Measurements from ENCODE around the gene OSBPL7. TPM values are rescaled to one million over a fixed set of nuclear protein-coding genes. Genes with fewer than 3 reads are reported as not detected.

OSBPL7 gene
- total RNA-seq, 2 donors from 2014 or later: 58.9 to 87.0 TPM

DNA sequence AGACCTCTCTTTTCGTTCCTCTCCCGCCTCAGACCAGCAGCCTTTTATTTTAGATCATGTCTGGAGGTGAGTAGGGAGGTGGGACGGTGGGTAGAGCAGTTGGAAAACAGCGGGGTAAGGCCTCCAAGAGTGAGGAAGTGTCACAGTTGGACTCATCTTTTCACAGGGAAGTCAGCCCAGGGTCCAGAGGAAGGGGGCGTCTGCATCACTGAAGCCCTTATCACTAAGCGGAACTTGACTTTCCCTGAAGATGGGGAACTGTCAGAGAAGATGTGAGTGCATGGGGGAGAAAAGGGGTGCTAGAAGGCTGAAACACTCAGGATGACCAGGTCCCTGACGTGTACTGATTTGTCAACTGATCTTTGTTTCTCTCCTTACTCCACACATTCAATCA is 10.3 kb upstream of the OSBPL7 start:
- intact Hi-C loops (cut with DNase I, micrococcal nuclease): no loop called here
- no peak for DNase-seq
- ATAC-seq: peak; percentile 5

DNA sequence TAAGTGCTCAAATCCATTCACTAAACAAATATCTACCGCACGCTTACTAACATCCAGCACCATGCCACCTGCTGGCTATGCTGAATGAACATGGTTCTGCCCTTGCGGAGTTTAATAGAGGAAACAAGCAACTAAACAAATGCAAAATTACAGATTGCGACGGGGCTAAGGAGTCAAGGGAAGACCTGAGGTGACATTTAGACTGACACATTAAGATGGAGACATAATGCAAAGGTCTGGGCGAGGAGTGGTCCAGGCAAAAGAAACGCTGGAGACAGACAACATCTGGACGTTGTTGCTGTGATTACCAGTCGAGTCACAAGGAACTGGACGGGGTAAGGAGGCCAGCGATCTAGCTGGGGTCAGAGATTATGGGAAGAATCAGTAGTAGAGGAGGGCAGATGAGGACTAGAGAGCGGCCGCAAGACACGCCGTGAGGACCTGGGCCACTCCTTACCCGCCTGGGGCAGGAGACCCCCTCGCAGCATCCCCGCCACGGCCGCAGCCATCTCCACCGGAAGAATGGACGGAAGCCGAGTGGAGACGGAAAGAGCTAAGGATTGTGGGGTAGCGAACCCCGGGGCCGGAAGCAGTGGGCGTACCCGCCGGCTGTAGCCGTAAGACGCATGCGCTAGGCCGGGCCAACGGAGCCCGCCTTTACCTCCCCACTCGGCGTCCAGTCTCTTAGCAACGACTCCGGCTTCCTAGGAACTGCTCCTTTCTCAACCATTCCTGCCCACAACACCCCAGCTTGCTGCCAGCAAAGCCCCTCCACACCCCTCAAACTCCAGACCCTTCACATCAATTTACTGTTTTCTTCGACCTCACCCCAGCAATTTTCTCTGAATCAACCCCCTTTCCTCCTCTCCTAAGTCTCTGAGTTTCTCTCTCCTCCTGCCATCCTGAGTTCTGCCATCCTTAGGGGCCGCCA is 9.7 kb upstream of the OSBPL7 start, which contains the start of the genes LRRC46 and MRPL10:
Gene LRRC46, plus strand, starts transcription at position 668 of the 931 bp plus-strand sequence. CDS start 320 bp downstream, outside the sequence.
Gene MRPL10, minus strand, starts transcription at position 539 of the 931 bp plus-strand sequence. Its CDS starts 30 bp downstream, at position 509.
- intact Hi-C loops (cut with DNase I, micrococcal nuclease): no loop called here
- ATAC-seq: peak; percentile 95

DNA sequence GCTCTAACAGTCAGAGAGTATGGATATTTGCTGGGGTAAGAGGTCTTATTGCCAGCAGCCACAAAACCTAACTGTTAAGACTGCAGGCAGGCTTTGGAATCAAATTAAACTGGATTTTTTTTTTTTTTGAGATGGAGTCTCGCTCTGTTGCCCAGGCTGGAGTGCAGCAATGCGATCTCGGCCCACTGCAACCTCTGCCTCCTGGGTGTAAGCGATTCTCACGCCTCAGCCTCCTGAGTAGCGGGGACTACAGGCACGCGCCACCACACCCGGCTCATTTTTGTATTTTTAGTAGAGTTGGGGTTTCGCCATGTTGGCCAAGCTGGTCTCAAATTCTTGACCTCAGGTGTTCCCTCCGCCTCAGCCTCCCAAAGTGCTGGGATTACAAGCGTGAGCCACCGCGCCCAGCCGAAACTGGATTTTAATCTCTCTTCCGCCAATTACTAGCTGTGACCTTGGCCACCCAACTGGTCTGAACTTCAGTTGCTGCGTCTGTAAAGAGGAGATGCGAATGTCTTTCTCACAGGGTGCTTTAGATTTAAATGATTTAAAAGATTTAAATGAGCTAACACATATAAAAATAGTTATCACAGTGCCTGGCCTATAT is 8.9 kb upstream of the OSBPL7 start:
- intact Hi-C loops (cut with DNase I, micrococcal nuclease): no loop called here

More for the DNA sequence above, 9.7 kb upstream of the OSBPL7 start, which contains the start of the genes LRRC46 and MRPL10:
- DNase-seq: peak; percentile 93 to 95

DNA sequence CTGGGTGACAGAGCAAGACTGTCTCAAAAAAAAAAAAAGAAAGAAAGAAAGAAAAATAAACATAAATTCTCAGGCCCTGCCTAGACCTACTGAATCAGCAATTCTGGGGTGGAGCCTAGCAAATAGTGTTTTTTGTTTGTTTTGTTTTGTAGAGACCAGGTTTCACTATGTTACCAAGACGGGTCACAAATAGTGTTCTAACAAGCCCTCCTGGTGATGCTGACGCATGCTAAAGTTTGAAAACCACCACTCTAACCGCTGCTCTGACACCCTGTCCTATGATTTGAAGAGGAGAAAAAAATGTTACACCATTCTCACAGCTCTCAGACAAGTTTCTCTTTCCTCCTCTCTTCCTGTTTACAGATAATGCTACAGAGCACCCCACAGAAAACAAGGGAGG is 8.3 kb upstream of the OSBPL7 start:
- ATAC-seq (no peak), DNase-seq (no peak)
- intact Hi-C loops (cut with DNase I, micrococcal nuclease): no loop called here

More for the DNA sequence above, 8.9 kb upstream of the OSBPL7 start:
- ATAC-seq (peak; percentile 23), DNase-seq (no peak)

DNA sequence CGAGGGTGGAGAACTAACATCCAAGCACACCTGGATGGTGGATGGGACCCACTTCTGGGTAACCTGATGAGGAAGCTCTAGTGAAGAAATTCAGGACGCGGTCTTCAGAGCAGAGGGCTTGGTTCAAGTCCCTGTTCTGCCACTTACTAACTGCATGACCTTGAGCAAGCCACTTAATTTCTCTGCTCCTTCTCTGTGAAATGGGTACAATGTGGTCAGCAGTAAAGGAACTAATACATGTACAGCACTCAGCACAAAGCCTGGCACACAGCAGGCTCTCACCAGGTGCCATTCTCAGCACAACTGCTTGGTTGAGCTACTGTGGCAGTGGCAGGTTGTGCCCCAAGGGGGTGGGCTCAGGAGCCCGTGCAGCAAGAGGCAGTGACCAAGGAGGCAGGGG is 1.9 kb upstream of the OSBPL7 start:
- ATAC-seq: no peak
- intact Hi-C loops (cut with DNase I, micrococcal nuclease): no loop called here
- DNase-seq: no peak

DNA sequence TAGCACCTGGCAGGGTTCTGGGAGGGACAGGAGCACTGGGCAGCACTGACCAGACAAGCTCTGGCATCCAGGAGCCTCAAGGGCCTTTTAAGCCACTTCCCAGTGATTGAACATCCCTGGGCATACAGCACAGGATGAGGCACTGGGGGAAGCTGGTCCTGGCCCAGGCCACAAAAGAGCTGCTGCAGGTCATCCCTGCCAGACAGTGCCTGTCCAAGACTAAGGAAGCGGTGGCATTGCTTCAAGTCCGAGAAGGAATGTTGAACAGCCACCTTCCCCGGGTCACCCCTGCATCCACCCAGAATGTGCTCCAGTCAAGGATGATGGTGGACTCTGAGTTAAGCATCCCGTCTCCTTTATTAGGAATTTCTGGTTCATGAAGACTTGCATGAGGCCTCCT is 1.2 kb upstream of the OSBPL7 start:
- intact Hi-C loops (cut with DNase I, micrococcal nuclease): no loop called here
- DNase-seq: no peak
- ATAC-seq: no peak

DNA sequence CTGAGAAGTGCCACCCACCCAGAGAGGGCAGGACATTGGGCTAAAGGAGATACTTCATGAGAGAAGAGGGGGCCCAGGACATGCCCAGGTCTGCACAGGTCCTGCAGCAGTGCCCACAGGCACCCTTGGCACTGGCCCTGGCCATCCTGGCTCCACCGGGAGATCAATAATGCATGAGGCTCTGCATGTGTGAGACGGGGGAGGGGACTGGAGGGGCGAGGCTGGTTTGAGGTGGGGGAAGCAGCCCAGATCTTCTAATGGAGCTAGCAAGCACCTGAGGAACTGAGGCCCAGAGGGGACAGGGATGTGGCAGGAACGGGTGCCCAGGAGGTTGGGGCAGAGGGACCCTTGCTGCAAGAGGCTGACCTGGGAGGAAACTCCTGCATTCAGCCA is 567 bp downstream of the OSBPL7 start:
- ATAC-seq (peak; percentile 24), DNase-seq (no peak)
- intact Hi-C loops (cut with DNase I, micrococcal nuclease): no loop called here

DNA sequence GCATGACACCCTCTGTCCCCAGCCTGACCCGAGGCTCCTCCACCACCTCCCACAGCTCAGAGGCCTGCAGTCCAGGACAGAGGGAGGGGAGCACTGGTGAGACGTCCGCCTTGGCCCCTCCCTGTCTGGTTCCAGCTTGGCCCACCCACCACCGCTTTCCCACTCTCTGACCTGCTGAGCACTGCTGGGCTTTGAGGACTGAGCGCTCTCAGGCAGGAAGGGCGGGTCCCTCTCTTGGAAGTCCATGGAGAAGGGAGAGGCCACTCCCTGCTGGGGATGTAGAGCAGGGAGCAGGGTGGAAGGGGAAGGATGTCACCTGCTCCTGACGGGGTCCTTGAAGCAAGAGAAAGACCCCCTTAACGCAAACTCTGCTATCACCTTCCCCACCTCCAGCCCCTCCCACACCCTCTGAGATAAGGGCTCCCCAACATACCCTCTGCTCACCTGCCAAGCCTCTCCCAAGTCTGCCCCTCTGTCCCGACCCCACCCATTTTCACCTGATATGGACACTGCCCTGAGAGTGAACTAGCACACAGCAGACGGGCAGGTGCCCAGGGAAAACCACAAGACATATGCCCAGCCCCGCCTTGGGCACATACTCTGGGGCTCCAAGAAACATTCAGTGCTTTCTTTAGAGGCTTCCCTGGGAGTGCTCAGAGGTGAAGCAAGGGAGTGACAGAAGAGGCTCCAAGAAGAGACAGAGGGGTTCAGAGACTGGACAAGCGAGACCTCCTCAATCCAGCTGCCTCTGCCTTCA is 1.4 kb downstream of the OSBPL7 start:
- DNase-seq (peak; percentile 74 to 88), ATAC-seq (peak; percentile 77)
- intact Hi-C loops (cut with DNase I, micrococcal nuclease): no loop called here

DNA sequence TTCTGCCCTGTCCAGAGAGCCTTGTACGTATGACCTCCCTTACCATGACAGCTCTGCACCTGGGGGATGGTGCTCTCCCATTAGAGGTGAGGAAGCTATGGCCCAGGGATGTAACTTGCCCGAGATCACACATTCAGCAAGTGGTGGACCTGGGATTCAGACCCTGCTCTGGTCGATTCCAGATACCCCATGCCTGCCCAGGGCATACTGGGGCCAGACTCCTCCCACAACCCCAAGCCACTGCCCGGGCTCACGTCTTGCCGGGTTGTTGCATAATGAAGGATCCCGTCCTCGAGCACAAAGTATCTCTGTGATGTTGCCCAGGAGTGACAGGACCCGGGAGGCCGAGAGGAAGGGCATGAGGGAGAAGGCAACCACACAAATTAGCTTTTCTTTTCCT is 2.1 kb downstream of the OSBPL7 start:
- intact Hi-C loops (cut with DNase I, micrococcal nuclease): no loop called here
- peak in 1 of 2 donors; percentile 23 for DNase-seq
- no peak for ATAC-seq

DNA sequence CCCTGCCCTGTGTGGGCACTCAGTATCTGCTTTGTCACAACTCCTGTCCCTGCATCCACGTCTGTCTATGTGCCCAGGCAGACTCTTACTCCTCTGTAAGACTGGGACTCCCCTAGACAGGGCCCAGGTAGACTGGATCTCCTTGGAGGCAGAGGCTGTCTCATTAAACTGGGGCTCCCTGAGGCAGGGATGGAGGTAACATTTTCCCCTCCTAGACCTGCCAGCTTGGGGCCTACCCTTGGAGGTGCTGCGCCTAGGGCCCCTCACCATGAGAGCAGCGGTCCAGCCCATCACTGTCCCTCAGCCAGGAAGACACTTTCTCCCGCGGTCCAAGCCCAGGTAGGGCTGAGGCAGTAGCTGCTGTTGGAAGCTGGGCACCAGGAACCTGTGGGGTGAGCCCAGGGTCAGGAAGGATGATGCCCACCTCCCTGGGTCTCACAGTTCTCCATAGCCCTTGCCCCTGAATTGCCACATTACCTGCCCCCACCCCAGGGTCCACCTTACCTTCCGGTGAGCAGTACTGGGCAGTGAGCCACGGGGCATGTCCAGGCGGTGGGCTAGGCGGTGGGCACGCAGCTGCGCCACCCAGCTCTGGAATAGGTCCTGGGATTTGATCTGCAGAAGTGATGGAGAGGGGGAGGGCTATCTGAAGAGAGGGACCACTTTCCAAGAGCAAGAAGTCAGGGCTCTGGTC is 3.4 kb downstream of the OSBPL7 start:
- intact Hi-C loops (cut with DNase I, micrococcal nuclease): no loop called here
- ATAC-seq: no peak
- DNase-seq: peak in 1 of 2 donors; percentile 23

DNA sequence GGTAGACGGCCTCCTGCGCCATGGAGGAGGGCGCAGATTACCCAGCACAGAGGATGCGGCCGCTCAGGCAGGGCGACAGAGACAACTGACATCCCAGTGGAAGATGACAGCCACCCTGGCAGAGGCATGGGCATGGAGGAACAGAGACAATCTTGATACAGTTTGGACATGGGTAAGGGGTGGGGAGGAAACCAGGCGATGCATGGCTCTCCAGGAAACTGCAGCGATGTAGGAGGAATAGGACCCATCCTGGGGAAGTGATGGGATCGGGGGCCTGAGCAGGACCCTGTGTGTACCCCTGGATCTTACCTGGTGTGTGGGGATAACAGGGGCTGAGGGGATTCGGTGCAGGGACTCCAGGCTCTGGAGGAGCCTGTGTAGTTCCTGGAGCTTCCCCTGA is 4.6 kb downstream of the OSBPL7 start:
- intact Hi-C loops (cut with DNase I, micrococcal nuclease): no loop called here
- no peak for DNase-seq
- no peak for ATAC-seq

DNA sequence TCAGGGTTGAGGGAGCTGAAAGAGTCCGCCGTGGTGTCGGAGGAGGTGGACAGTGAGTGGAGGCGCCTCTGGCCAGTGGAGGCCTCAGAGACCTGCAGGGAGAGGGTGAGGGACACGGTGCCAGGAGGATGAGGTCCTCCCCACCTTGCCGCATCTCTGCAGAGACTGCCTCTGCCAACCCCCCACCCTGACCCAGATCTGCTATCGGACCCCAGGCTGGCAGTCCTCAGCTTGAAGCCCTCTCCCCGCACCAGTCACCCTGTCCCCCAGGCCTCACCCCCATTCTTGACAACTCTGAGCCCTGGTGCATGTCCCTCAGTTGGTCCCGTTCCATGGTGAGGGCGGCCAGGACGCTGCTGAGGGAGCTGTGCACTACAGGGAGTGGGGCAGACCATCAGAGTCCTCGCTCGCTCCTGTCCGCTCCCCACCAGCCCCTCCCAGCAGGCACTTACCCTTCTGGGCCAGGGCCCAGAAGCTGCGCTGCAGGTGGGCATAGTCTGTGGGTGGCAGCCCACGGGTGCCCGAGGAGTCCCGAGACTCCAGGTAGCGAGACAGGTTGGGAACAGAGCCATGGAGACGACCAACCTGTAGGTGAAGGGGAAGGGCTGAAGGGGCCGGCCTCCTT is 5.4 kb downstream of the OSBPL7 start:
- intact Hi-C loops (cut with DNase I, micrococcal nuclease): no loop called here
- DNase-seq (no peak), ATAC-seq (no peak)

DNA sequence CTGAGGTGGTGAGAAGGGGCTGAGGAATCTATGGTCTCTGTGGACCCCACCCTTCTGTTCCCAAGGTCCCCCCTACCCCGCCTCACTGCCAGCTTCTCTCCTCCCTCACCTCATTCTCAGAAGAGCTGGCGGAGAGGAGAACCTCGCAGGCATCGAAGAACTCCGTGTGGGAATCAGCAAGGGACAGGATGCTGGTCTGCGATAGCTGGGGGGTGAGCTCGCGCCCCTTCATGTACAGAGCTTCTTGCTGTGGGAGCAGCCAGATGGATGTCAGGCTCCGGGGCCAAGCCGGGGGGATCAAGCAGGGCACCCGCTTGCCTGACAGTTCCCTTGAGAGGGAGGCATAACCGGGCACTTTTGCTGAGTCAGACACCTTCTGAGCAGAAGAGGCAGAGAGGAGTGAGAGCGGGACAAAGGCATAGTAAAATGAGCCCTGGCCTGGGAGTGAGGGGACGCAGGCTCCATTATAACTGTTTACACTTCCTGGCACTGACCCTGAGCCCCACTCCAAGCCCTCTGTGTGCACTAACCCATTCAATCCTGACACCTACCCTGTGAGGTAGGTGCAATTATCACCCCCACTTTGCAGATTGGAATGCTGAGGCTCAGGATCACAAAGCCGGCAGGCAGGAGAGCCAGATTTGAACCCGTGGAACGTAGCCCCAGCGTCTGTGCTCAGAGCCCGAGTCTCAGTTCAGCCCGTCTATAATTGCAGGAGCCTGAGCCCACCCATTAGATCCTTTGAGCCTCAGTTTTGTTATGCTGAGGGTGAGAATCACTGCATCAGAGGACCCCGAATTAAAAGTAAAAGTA is 6.3 kb downstream of the OSBPL7 start:
- ATAC-seq (no peak), DNase-seq (no peak)
- intact Hi-C loops (cut with DNase I, micrococcal nuclease): no loop called here

DNA sequence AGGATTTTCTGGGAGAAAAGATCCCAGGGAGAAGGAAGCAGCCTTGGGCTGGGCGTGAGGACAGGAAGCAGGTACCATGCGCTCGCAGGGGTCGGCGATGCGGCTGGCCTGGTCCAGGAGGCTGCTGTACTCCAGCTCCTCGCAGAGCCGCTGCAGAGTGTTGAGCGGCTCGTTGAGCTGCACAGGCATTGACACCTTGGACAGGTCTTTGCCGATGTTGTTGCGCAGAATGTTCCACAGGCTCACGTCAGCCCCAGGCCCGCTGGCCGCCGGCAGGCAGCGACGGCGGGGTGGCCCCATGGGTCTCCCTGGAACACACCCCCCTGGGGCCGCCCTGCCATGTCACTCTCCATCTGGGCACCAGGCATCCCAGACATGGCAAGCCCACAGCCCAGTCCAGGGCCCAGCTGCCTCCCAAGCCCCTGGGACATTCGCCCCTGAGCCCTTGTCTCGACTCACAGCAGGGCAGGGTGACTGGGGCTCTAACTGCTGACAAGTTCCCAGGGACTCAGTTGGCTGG is 8.0 kb downstream of the OSBPL7 start:
- ATAC-seq (no peak), DNase-seq (no peak)
- intact Hi-C loops (cut with DNase I, micrococcal nuclease): no loop called here

DNA sequence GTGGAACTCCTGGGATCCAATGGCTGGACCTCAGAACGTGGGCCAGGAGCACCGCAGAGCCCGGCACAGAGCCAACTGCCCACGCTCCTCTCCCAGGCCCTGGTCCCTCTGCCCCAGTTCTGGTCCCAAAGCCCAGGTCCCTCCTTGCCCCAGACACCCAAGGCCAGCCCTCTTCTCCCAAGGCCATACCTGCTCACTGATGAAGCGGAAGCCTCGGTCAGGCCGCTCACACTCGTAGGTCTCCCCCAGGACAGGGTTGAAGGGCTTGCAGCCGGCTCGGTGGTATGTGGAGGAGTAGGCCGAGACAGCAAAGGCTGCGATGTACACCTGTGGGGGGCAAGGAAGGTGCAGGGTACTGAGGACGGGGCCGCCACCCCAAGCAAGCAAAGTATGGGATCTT is 8.5 kb downstream of the OSBPL7 start:
- intact Hi-C loops (cut with DNase I, micrococcal nuclease): no loop called here
- ATAC-seq: no peak
- no peak for DNase-seq

DNA sequence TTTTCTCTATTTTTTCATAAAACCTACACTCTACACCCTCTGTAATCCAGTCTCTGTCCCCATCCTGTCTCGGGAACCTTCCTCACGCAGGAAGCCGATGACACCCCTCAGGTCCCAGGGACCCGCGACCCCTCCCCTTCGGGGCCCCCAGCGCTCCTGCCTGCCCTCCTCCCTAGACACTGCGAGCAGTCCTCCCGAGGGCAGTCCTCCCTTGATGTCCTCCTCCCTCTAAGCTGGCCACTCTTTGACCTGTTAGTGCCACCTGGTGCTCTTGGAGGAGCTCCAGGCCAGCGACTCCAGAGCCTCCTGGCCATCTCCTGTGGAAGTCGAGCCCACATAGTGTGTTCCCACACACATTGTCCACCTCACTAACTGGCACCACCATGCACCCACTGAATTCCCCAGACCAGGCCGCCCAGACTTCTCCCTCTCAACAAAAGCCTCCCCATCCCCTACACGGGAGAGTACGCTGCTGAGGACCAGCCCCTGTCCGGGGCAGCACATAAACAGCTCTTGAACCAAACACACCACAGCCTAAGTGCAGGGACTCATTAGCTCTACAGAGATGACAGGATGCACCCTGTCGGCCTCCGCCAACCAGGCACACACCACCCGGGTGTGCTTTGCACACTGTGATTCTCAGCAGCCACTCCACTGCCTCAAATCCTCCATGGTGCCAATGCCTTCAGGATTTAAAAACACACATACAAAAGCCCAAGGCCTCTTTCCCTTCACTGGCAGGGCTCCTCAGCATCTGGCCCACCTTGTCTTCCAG is 9.3 kb downstream of the OSBPL7 start:
- ATAC-seq (no peak), DNase-seq (no peak)
- intact Hi-C loops (cut with DNase I, micrococcal nuclease): no loop called here

DNA sequence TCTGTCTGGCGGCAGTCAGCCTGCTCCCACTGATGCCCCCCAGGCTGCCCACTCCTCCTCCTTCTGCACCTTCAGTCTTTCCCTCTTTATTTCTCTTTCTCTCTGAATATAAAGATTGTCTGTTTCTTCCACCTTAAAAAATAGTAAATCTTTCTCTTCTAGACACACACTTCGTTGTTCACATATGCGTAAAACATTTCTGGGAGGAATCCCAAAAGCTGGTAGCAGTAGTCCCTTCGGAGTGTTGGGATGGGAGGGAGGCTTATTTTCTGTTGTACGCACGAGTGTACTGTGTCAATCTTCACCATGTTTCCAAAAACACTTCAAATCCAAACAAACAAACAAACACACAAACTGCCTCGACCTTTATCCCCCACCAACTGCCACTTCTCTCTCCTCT is 9.9 kb downstream of the OSBPL7 start:
- no peak for ATAC-seq
- intact Hi-C loops (cut with DNase I, micrococcal nuclease): no loop called here
- no peak for DNase-seq
